Superior temporal gyrus (tissue), 1 donor: ENCODE results near the gene SMARCA2.
A peak's percentile ranks its signal among the peaks of the same experiment; 100 is the strongest.

Experiments used
- DNase-seq: peaks from one replicate; pipeline ENCODE4 v3.0.0-alpha.2; 2016; ENCODE audit errors: extremely low spot score

Gene SMARCA2

DNA sequence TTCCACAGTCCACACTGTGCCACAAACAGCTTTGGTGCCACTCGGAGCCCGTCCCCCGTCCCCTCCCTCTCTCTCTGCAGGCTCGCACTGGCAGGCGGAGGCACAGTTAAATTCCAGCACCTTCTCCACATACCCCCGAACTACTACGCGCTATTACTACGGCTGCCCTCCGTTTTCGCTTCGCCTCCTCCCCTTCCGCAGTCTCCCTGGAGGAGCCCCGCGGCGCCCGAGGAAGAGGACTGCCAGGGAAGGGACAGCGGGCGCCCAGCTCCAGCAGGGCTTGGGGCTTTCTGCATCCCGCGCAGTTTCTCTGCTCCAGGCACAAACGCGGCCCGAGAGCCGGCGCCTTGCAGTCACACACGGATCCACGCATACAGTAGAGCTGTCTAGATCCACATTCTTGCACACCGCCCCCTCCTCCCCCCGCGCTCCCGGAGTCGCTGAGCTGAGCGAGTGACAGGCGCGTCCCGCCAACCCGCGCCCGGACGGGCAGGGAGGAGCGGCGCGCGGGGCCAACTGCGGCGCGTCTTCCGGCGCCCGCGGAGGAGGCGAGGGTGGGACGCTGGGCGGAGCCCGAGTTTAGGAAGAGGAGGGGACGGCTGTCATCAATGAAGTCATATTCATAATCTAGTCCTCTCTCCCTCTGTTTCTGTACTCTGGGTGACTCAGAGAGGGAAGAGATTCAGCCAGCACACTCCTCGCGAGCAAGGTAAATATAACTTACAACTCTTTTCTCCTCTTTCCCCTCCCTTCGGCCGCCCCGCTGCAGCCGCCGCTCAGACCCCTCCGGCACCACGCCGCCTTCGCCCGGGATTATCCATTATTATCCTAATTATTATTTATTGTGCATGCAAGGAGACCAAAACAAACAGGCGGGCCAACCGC lies at the start of gene SMARCA2:
Gene SMARCA2, plus strand, starts transcription at position 652 of the 885 bp plus-strand sequence. CDS start 13,676 bp downstream, outside the sequence.
- peak; percentile 96 for DNase-seq

DNA sequence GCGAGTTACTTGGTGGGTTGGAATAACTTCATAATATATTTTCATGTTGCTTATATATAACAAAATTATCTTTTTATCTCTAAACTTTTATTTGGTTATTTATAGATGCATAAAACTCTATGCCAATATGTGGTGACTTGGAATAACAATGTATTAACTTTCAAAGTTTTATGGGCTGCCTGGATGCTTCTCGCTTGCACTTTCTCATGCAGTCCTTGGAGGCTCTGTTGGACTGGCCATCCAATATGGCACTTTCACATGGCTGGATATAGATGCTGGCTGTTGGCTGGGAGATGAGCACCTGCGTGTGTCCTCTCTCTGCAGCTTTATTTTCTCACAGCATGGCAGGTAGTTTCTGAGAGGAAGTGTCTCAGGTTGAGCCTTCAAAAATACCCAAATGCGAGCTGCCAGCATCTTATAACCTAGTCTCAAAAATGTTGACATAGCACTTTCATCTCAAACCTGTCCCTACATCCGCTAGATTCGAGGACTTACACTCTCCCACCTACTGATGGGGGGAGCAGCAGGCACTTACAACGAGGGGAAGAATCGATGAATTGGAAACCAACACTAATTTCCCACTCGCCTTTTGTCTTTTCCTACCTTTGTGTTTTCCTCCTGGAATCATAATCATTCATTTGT lies 48.3 kb upstream of the SMARCA2 start:
- DNase-seq = no peak

DNA sequence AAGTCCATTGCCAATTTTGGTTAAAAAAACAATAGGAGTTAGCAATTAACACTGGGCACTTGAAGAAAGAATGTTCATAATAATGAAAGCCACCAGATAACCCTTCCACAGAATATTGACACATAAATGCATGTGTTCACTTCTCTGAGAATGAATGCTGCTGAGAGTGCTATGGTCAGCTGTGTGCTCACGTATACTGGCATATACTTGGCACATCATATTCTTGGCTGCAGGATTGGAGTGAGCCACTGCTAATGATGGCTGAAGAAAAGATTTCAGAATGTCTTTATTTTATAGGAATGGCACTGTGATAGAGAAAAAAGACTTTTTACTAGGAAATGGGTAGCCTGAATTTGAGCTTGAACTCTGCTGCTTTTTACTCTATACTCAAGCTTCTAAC lies 46.0 kb upstream of the SMARCA2 start:
- DNase-seq = no peak

DNA sequence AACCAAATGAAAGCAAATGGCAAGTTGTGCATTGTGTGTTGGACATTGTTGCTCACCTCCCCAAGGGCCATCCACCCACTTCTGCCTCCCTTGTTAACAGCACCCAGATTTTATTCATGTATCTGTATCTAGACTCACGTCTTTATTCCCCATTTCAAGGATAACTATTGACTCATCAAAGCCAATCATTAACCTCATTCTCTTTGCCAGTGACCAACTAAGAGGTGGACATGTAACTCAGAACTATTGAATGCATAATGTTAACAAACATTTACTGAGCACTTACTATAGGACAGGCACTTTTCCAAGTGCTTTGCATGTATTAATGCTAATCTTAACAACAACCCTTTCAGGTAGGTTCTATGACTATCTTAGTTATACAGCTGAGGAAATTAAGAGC lies 45.2 kb upstream of the SMARCA2 start:
- no peak for DNase-seq

DNA sequence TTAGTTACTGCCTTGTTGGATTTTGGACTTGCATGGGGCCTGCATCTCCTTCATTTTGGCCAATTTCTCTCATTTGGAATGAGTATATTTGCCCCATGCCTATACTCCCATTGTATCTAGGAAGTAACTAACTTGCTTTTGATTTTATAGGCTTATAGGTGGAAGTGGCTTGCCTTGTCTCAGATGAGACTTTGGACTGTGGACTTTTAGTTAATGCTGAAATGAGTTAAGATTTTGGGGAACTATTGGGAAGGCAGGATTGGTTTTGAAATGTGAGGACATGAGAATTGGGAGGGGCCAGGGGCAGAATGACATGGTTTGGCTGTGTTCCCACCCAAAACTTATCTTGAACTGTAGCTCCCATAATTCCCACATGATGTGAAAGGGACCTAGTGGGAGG lies 42.5 kb upstream of the SMARCA2 start:
- no peak for DNase-seq

DNA sequence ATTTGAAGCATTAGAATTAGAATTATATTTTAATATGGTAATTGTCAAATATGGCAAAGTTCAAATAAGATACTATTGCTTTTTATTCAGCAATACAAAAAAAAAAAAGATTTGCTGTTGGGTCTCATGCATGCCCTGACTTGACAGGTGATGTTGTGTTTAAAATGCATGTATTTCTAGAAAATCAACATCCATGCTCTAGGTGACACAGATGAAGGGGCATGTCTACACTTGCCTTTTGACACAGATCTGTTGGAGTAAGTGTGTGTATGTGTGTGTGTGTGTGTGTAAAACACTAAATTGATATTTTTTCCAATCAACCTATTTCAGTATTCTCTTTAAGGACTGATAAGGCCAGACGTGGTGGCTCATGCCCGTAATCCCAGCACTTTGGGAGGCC lies 38.1 kb upstream of the SMARCA2 start:
- no peak for DNase-seq

DNA sequence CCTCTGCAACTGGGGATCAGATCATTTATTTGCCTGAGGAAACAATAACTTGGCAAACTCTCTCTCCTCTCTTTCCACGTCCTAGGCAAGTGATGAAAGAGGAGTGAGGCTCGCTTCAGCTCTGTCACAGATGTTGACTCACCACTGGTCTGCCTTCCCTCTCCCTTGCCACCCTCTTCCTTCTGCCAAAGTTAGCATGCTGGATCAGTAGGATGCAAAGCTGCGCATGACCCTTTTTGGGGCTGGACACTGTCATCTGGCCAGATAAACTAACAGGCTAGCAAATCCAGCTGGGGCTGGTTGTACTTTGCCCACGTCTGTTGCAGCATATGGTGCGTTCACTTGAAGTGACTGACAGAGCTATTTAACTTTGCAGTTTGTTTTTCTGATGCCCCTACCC lies 36.2 kb upstream of the SMARCA2 start:
- no peak for DNase-seq

DNA sequence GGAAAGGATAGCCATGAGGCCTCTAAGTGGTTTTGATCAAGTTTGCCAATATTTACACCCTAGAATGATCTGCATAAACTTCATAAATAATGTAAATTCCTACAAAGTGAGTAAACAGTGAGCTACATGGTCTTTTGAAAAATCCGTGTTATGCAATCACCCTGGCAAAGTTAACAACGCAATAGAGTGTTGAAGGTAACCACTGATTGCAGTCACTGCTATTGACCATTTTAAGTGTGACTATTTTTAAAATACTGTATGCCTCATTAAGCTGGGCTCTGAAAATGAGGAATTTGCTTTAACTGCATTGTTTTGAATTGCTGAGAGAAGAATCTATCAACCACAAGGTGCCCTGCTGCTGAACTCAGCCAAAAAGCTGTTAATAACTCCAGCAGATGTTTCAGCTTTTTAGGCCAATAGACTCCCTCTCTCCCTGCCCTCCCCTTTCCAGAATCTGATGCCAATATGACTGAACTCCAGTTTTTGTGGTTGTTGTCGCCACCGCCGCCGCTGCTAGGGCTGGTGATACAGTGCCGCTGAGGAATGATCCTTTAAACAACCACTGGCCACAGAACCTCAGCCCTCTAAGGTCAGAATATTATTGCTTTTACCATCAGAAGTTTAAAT lies 35.3 kb upstream of the SMARCA2 start:
- DNase-seq = no peak

DNA sequence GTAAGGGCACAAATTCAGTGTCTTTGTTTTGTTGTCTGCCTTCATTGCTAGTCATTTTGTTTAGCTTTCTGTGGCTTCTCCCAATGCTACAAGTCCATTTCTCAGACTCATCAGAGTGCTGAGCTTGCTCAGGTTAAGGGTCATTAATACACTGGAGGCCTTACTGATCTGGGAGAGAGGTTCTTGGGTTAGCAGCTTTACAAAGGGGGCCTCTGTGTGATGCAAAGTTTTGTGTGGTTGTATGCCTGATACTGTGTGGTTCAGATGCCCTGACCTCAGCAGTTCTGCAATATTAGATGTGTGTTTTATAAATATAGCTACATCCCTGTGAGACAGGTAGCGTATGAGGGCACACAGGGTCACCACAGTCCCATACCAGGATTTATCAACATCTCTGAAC lies 34.8 kb upstream of the SMARCA2 start:
- DNase-seq = no peak

DNA sequence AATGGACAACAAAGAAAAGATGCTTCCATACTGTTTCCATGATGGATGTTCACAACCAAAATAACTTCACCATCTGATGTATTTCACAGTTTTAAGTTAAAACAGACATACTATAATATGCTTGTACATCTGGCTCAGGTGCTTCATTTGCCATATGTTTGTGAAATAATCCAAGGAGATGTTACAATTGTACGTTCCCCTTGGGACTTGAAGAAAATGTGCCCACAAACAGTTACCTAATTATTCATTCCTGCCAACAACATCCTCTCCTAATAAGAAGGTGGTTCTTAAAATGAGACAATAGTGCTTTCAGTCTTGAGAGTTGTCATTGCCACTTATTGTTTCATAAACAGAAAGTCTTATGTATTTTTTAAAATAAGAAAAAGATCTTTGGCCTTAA lies 33.1 kb upstream of the SMARCA2 start:
- no peak for DNase-seq

DNA sequence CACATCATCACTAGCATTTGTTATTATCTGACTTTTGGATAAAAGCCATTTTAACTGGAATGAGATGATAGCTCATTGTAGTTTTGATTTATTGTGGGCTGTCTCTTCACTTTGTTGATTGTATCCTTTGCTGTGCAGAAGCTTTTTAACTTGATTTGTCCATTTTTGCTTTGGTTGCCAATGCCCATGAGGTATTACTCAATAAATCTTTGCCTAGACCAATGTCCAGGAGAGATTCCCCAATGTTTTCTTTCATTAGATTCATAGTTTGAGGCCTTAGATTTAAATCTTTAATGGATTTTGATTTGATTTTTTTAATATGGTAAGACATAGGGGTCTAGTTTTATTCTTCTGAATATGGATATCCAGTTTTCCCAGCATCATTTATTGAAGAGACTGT lies 28.8 kb upstream of the SMARCA2 start:
- DNase-seq = no peak

DNA sequence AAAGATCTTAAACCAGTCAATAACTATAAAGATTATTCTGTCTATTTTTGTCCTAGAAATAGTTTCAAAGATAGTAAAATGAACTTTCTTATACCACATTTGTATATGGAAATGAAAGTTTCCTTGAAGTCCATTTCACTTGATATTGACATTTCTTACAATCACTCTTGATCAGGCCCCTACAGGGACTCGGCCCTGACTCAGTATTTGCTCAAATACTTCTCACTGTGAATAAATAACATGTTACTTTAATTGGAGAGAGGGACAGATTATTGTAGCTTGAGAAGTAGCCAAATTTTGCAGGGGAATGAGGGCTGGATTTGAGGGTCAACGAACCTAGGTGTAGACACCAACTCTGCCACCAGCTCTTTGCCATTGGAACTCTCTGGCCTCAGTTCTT lies 25.6 kb upstream of the SMARCA2 start:
- DNase-seq = no peak

DNA sequence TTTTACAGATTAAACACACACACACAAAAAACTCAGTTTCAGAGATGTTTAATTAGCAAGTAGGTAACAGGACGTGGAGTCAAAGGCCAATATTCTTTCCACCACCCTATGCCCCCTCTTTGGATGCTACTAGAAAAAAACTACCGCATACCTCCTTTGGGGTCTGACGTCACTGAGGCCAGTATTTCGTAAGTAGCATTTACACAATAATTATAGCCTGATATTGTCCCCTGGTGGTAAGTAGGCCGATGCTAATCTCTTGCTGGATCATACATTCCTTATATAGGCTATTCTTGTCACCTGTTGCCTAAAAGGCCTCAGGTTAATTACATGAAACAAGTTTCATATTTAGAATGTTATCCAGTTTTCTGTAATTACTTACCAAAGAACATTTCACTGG lies 21.0 kb upstream of the SMARCA2 start:
- DNase-seq = no peak

DNA sequence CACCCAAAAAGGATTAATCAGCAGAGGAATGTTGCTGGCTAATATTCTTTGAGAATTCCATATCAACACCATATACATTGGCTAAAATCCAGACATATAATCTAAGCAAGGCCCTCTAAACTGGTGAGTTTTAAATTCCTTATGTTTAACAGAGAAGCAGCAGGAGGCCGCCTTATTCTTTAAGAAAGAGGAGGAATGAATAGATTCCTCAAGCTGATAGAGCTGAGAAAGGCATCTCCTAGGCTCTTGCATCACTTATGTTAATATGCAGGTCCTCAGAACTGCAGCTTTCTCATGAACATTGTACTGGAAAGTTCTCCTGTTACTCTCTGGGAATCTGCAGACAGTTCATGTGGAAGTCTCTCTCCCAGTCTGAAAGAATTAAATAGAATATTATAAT lies 20.1 kb upstream of the SMARCA2 start:
- DNase-seq = no peak

DNA sequence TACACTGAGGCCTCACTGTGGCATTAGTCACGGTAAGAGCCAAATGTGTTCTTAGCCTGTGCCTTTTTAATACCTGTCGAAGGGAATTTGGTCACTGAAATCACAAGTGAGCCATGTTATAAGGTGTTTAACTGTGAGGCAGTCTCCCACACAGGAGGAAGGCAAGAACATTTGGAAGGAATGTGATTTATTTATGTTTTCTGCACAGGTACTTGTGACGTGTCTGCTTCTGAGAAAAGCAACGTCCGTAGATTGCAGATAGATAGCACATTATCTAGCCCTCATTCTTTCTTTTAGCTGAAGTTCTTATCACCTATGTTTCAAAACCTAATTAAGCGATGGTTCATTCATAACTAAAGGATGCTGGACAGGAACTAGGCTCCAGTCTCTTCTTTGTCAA lies 19.0 kb upstream of the SMARCA2 start:
- no peak for DNase-seq

DNA sequence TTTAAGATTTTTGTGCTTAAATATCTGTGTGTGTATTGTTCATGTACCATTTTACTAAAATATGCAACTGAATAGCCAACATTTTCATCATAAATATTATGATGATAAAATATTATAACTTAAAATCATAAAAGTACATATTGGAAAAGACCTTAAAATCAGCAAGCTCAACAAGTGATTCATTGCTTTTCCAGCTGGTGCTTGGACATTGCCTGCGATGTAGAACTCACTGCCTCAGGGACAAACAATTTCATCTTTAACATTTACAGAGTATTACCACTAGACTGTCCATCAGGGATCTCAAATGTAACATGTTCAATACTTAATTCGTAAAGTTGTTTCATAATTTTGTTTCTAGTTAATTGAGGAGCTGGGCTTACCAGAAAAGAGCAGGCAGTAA lies 17.5 kb upstream of the SMARCA2 start:
- DNase-seq = no peak

DNA sequence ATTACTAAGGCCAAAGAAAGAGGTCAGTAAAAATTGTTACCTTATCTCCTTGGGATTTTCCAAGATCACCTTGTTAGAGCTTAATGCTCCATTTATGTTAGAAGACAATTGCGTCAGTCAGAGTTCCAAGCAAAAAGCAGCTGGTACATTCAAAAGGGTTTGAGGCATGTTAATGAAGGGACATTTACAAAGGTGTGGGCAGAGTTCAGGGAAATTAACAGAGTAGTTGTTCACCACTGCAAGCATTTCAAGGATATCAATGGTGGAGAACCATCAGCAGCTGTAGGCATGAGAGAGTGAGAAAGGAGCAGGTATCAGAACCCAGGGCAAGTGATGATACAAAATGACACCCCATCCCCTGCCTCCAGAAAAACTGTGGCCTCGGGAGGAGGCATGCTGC lies 17.0 kb upstream of the SMARCA2 start:
- no peak for DNase-seq

DNA sequence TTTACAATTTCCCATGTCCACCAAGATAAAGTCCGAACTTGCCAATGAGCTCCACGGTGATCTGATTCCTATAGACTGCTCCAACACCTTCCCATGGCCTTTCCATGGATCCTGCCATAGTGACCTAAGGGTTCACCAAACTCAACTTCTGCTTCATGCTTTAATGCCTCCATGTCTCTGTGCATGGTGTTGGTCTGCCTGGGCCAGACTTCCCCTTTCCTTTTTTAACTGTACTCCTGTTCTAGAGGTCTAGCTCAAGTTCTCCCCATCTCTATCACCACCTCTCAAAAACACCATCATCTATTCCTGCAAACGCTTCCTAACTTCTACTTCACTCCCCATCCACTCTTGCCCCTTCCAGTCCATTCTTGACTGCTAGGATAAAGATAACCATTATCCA lies 14.8 kb upstream of the SMARCA2 start:
- no peak for DNase-seq

DNA sequence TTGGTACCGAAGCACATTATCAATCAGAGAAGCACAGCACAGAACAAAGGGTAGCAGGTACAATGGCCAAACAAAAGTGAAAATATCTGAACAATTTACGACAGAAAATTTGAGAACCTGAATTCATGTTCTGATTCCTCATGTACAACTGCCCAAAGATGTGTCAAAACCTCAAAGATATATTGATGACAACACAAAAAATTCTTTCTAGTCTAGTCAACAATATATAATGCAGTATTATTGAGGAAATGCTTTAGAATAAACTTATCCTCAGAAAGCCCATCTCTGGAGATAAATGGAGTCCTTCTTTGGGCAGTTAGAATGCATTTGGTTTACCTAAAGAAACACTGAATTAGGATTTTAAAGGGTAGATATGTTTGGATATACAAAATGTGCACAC lies 6.8 kb upstream of the SMARCA2 start:
- DNase-seq = no peak

DNA sequence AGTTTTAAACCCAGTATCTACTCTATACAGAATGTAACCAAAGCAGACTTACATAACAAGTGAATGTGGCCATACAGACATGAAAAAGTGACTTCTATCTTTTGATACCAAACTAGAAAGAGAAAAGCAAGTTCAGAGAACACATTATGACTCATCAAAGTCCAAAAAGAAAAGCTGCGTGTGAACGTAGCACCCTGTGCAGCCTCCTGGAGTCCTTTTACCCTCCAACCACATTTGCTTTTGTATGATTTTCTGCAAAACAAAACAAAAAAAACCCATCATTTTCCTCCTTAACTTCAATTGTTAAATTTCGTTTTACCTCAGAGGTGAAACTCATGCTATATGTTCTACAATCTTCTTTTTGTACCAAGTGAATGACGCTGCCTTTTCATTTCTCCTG lies 2.8 kb upstream of the SMARCA2 start:
- no peak for DNase-seq

DNA sequence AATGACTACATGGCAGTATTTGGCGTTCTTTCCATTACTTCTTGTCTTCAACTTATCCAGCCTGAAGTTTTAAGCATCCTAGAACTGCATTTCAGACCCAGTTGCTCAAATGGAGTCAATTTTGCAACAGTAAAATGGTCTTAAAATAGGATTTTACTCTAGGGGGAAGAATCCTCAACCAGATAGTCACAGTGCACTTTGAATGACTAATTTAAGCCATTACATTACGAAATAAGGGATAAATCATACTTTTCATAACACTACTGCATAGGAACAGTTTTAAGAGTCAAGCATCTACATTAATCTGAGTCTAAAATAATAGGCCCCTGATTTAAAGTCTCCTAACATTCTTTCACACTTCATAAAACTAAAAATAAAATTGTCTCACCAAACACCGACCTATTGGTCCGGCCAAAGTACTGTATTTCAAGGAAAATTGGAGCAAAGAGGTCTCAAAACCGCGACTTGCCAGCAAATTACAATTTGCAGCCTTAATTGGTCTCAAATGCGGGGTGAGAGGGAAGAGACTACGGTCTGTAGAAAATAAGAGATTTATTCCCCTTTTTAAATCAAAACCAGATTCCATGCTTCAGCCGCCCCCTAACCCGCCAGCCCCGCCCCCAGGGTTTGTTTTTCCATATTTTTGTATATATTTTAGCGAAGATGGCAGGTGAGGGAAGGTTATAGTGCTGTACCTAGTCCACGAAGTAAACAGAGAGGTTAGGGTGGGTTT lies 1.2 kb upstream of the SMARCA2 start:
- DNase-seq = no peak
